ENCODE measurements around the gene HNF1A. TPM values are rescaled to one million over a fixed set of nuclear protein-coding genes. Genes with fewer than 3 reads are reported as not detected.

The HNF1A gene
- total RNA-seq, 1 donor from 2014 or later = 15.1 TPM

DNA sequence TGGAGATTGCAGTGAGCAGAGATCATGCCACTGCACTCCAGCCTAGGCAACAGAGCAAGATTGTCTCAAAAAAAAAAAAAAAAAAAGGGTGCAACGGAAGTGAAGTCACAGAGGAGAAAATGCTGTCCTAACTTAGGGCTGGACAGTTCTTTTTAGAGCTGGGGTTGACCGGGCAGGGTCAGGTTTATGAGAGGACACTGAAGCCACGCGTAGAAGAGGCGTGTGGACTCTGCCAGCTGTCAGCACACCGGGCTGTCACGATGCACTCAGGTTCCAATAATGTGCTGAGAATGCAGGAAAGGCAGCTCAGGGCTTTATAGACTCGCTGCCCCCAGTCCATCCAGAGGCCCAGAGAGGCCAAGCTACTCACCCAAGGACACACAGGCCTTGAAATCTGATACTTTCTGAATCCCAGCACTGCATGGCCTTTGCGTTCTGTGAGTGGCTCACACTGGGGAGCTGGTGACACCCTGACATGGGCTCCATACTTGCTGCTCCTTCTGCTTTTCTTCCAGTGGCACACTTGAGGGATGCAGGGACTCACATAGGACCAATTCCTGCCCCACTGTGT, 45.3 kb upstream of the HNF1A start:
- H3K27me3 Mint-ChIP-seq = peaks cover 20% of the 10 kb centered on the region
- peaks cover 5% of the 10 kb centered on the region for H3K4me1 Mint-ChIP-seq (ENCODE audit: low read depth)

DNA sequence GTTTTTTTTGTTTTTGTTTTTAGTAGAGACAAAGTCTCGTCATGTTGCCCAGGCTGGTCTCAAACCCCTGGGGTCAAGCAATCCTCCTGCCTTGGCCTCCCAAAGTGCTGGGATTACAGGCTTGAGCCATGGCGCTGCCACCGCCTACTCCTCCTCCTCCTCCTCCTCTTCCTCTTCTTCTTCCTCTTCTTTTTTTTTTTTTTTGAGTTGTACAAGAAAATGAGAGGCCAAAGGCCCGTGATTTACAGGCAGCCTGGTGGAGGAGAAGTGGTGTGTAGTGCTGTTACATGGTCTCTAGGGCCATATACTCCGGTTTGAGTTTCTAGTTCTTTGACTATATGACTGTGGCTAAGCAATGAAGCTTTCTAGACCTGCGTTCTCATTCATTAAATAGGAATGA, 44.6 kb upstream of the HNF1A start:
- TF ChIP-seq, protein P1, sequence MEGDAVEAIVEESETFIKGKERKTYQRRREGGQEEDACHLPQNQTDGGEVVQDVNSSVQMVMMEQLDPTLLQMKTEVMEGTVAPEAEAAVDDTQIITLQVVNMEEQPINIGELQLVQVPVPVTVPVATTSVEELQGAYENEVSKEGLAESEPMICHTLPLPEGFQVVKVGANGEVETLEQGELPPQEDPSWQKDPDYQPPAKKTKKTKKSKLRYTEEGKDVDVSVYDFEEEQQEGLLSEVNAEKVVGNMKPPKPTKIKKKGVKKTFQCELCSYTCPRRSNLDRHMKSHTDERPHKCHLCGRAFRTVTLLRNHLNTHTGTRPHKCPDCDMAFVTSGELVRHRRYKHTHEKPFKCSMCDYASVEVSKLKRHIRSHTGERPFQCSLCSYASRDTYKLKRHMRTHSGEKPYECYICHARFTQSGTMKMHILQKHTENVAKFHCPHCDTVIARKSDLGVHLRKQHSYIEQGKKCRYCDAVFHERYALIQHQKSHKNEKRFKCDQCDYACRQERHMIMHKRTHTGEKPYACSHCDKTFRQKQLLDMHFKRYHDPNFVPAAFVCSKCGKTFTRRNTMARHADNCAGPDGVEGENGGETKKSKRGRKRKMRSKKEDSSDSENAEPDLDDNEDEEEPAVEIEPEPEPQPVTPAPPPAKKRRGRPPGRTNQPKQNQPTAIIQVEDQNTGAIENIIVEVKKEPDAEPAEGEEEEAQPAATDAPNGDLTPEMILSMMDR (IDR thresholded peaks at IDR 0.05; ENCODE audit: unreplicated experiment) = no peak
- Mint-ChIP-seq H3K9me3 (ENCODE audit: low read depth) (no peaks in the 10 kb centered on the region), H3K4me1 (ENCODE audit: low read depth) (peaks cover 5% of the 10 kb centered on the region), H3K4me3 (ENCODE audit: low read depth) (no peak overlapping the region), H3K27ac (no peak overlapping the region), H3K27me3 (peaks cover 20% of the 10 kb centered on the region), H3K36me3 (ENCODE audit: insufficient read depth) (no peaks in the 10 kb centered on the region)
- DNase-seq (ENCODE audit: low spot score, unreplicated experiment) = no peak

More for the DNA sequence above, 45.3 kb upstream of the HNF1A start:
- H3K36me3 Mint-ChIP-seq (ENCODE audit: insufficient read depth) = no peaks in the 10 kb centered on the region
- TF ChIP-seq, protein P1 (IDR thresholded peaks at IDR 0.05; ENCODE audit: unreplicated experiment) = no peak
- H3K4me3 Mint-ChIP-seq (ENCODE audit: low read depth) = no peak overlapping the region
- no peaks in the 10 kb centered on the region for H3K9me3 Mint-ChIP-seq (ENCODE audit: low read depth)
- no peak overlapping the region for H3K27ac Mint-ChIP-seq
- DNase-seq (ENCODE audit: low spot score, unreplicated experiment) = no peak

DNA sequence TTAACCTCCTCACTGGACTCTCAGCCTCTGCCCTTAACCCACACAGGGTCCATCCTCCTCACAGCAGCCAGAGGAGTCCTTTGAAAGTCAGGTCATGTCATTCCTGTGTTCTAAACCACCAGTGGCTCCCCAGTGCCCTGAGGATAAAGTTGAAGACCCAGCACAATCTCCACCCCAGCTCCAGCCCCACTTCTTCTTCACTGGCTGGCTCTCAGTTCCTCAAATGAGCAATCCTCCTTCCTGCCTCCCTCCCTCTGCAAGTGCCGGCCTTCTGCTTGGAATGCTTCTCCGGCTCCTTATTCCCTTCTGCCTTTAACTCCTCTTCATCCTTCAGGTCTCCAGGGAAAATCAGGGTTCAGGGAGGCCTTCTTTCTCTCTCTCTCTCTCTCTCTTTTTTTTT, 42.1 kb upstream of the HNF1A start:
- no peaks in the 10 kb centered on the region for H3K36me3 Mint-ChIP-seq (ENCODE audit: insufficient read depth)
- H3K4me3 Mint-ChIP-seq (ENCODE audit: low read depth) = no peak overlapping the region
- TF ChIP-seq, protein P1 (IDR thresholded peaks at IDR 0.05; ENCODE audit: unreplicated experiment) = no peak
- DNase-seq (ENCODE audit: low spot score, unreplicated experiment) = no peak
- no peaks in the 10 kb centered on the region for H3K4me1 Mint-ChIP-seq (ENCODE audit: low read depth)
- H3K27ac Mint-ChIP-seq = no peak overlapping the region
- H3K9me3 Mint-ChIP-seq (ENCODE audit: low read depth) = no peaks in the 10 kb centered on the region
- H3K27me3 Mint-ChIP-seq = peaks cover 20% of the 10 kb centered on the region

DNA sequence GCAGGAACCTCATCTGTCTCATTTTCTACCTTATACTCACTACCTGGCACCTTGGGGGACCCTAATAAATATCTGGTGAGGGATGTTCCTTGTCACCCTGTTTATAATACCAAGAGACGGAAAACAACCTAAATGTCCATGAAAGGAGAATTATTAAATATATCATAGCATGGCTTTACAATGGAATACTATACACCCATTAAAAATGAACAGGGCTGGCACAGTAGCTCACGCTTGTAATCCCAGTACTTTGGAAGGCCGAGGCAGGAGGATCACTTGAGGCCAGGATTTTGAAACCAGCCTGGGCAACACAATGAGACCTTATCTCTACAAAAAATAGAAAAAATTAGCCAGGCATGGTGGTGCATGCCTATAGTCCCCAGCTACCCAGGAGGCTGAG, 39.8 kb upstream of the HNF1A start:
- Mint-ChIP-seq H3K27me3 (peaks cover 25% of the 10 kb centered on the region), H3K36me3 (ENCODE audit: insufficient read depth) (no peaks in the 10 kb centered on the region), H3K4me1 (ENCODE audit: low read depth) (no peaks in the 10 kb centered on the region), H3K4me3 (ENCODE audit: low read depth) (no peak overlapping the region), H3K9me3 (ENCODE audit: low read depth) (no peaks in the 10 kb centered on the region), H3K27ac (no peak overlapping the region)
- TF ChIP-seq, protein P1 (IDR thresholded peaks at IDR 0.05; ENCODE audit: unreplicated experiment) = no peak
- no peak for DNase-seq (ENCODE audit: low spot score, unreplicated experiment)

DNA sequence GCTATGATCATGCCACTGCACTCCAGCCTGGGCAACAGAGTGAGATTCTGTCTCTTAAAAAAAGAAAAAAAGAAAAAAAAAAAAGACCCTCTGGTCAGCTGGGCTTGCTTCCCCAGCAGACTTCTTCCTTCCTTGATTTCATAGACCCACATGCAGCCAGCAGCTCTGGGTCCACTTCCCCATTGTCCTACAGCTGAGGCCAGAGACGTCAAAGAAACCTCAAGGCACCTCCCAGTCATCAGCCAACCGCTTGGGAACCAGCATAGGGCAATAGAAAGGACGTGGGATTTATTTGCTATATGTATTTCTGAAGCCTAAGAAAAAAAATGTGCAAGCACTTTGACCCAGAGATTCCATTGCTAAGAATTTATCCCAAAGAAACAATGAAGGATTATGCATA, 38.8 kb upstream of the HNF1A start:
- Mint-ChIP-seq H3K4me1 (ENCODE audit: low read depth) (peaks cover under 1% of the 10 kb centered on the region), H3K27ac (no peak overlapping the region), H3K4me3 (ENCODE audit: low read depth) (no peak overlapping the region), H3K36me3 (ENCODE audit: insufficient read depth) (no peaks in the 10 kb centered on the region), H3K27me3 (peaks cover 24% of the 10 kb centered on the region), H3K9me3 (ENCODE audit: low read depth) (no peaks in the 10 kb centered on the region)
- DNase-seq (ENCODE audit: low spot score, unreplicated experiment) = no peak
- TF ChIP-seq, protein P1 (IDR thresholded peaks at IDR 0.05; ENCODE audit: unreplicated experiment) = no peak
